Stimulated activated CD8-positive, alpha-beta memory T cell treated with anti-CD3 and anti-CD28 coated beads, Interleukin-7, amount 100 ng/mL, for 48 hours (primary cell): Measurements from ENCODE around the gene PCGF6.
"Not testable (repeated sequence)": the region's sequence is repeated elsewhere in the genome, so short reads cannot be mapped to it uniquely, and the experiment has no call there.

Experiments
- DNase-seq, 2 donors: peaks; one replicate each; pipeline ENCODE4 v3.0.0-alpha.2; 2020; ENCODE audit warnings: low read depth in 1 of 2; ENCODE audit errors: extremely low read depth in 1 of 2

The PCGF6 gene

GRCh38 chr10:103258928-103259327 is 92.0 kb downstream of the PCGF6 start:
- DNase-seq = not testable (repeated sequence)

- no peak for DNase-seq
These were observed 93.1 kb downstream of the PCGF6 start for GRCh38 chr10:103257812-103258211.

GRCh38 chr10:103256613-103257012 is 94.3 kb downstream of the PCGF6 start:
- no peak for DNase-seq

- DNase-seq = no peak
These were observed 96.2 kb downstream of the PCGF6 start for GRCh38 chr10:103254538-103255325.

- no peak for DNase-seq
These were observed 96.8 kb downstream of the PCGF6 start for GRCh38 chr10:103254113-103254512.
